Stimulated activated CD8-positive, alpha-beta memory T cell treated with anti-CD3 and anti-CD28 coated beads, Interleukin-4, amount 100 ng/mL, for 48 hours (primary cell): Measurements from ENCODE around the gene TPST2.

Experiments used
- DNase-seq: peaks from one replicate; pipeline ENCODE4 v3.0.0-alpha.2; 2020

TPST2 gene

DNA sequence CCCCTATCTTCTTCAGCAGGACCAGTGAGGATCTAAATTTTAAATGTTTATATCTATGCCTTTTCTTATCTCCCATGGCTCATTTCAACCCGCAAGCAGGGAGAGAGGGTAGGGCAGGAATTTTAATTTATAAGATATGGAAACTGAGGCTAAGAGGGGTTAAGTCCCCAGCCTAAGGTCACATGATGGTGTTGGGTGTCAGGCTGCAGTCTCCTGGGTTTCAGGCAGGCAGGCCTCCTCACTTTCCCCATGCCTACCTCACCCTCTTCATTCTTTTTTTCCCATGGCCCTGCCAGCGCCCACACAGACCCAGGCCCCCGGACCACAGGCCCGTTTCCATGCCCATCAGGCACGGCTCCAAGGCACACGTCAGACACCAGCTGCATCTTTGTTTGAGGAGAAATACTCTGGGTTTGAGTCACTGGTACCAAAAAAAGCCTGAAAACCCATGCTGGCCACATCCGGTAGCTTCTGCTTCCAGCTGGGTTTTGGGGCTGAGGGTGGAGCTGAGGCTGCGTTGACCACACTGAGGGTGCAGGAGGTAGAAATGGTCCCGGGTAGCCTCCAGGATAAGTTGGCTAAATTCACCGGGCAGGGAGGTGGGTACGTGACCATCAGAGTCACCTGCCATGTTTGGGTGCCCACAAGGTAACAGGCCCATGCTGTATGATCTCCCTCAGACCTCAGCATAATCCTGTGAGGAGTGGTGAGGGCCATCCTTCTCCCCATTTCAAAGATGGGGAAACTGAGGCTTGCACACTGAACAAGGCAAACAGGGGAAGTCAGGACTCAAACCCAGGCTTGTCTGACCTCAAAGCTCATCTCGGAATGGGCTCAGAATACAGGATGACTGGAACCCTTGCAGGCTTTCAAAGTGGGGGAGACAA is 20.4 kb upstream of the TPST2 start:
- DNase-seq, result peak; percentile 70

DNA sequence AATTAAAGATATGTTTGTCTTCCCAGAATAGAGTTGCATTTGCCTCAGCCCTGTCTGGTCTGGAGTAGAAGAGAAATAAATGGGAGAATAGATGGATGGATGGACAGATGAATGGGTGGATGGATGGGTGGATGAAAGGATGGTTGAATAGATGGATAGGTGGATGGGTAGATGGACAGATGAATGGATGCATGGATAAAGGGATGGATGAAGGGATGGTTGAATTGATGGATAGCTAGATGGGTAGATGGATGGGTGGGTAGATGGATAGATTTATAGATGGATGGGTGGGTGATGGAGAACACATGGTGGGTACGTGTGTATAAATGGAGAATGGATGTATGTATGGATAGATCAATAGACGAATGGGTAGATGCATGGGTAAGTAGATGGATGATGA is 19.4 kb upstream of the TPST2 start:
- DNase-seq, result no peak

DNA sequence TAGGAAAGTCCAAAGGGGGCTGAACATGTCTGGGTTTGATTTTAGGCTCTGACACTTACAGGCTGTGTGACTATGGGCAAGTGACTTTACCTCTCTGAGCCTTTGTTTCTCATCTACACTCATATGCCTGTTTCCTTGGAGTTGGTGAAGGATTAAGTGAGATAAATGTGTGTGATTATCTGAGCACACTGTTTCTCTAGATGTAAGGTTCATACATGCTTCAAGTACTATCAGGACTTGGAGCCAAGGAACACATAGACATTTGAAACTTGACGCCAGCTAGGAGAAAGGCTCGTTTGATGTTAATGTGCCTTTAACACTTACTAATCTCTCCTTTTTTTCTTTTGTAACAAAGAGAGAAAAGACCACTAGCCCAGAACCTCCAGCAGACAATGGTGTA is 18.2 kb upstream of the TPST2 start:
- no peak for DNase-seq

DNA sequence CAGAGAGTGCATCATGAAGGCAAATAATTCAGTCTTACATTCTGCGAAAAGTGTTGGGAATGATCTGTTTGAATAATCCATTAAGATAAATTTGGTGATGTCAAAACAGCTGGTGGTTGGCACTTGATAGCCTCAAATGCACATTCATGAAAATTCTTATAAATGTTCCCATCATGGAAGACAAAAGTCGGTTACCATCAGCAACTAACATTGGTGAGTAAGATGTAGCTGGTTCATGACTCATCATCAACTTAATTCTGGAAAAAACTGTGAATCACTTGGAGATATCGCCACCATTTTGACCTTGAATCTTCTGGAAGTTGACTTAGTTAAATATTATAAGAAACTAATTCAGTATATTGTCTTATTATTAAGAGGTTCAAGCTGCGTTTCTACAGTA is 16.7 kb upstream of the TPST2 start:
- no peak for DNase-seq

DNA sequence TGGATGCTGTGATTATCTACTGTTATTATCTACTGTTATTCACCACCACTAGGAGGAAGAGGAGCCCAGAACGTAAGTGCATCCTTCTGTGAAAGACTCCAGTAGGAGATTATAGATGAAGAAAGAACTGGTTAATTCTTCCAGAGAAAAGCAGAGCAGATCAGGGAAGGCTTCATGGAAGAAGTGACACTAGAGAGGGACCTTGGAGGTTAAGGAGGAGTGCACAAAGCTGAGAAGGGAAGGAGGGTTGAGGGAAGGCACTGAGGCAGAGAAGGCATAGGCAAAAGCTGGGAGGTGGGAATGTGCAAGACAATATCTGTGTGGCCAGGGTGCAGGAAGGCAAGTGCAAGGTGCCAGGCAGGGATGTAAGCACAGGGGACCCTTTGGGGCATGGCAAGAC is 14.4 kb upstream of the TPST2 start:
- no peak for DNase-seq

GRCh38 chr22:26602127-26602526 is 12.2 kb upstream of the TPST2 start:
- no peak for DNase-seq

DNA sequence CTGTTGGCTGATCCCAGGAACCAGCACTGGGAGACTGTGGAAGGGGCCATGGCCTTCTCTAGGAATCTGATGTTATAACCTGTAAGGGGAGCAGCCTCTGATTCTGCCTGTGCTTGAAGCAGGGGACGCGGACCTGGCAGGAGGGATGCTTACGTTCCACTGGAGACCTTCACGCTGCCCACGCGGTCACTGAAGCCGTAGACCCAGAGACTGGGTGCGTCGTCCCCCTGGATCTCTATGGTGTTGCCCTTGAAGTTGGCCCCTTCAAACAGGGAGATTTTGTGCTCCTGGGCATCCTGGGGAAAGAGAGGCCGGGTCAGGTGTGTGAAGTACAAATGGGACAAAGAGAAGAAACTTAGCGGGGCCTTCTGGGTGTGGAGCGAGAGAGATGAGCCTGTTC is 11.8 kb upstream of the TPST2 start:
- no peak for DNase-seq

- no peak for DNase-seq
Measured at GRCh38 chr22:26599505-26599904, 9.6 kb upstream of the TPST2 start.

- no peak for DNase-seq
Measured at GRCh38 chr22:26597480-26597879, 7.5 kb upstream of the TPST2 start.

GRCh38 chr22:26597026-26597425 is 7.1 kb upstream of the TPST2 start:
- DNase-seq, result peak; percentile 61

DNA sequence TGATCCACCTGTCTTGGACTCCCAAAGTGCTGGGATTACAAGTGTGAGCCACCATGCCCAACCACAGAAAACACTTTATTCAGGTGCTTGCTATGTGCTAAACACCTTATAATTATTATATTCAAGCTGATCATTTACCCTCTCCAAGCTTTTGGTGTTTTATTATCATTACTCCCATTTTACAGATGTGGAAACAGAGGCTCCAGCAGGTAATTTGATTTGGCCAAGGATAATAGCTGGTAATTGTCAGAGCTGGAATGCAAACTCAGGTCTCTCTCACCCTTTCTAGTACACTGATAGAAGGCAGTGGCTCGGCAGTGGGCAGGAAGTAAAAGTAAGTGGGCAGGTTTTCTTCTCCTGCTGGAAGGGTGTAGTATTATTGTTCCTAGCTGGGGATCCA is 3.8 kb upstream of the TPST2 start:
- DNase-seq, result no peak

DNA sequence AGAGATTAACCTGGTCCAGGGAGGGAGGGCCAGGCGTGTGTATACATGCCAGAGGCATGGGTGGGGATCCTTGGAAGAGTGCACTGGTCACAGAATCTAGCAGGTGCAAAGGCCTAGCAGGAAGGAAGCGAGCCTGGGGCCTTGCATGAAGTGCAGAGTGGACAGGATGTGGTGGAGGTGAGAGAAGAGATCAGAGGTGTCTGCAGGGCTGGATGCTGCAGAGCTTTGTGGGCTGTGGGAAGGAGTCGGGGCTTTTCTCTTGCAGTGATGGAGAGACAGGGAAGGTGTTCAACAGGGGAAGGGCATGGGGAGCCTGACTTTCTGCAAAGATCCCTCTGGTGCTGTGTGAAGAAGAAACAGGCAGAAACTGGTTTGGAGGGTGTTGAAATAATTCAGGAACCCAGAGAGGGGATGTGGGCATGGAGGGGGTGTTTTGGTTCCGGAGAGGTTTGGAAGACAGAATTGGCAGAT is 2.5 kb upstream of the TPST2 start:
- DNase-seq, result peak; percentile 63

GRCh38 chr22:26589367-26589844 is 526 bp downstream of the TPST2 start:
- peak; percentile 58 for DNase-seq

DNA sequence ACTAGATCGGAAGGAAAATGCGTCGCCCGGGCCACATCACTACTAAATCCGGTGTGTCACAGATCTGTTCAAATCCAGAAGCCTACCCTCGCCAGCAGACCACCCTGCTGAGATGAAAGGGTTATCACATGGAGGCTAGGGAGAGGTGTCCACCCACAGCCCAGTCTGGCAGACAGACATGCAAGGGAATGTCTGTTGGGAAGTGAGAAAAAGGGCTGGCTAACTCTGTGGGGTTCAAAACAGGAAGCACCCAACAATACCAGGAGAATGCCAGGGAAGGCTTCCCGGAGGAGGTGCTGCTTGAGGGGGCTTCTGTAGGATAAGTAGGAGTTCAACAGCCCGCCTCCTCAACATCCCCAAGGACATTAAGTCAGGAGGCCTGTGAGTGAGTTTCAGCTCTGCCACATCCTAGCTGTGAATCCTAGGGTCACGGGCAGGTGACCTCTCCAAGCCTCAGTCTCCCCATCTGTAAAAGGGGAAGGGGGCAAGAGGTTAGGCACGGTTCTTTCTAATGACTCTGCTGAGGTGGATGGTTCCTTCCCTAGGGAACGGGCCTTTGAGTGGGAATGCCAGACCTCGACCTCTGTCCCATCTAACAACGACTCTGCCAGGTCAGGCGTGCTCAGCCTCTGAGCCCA is 1.1 kb downstream of the TPST2 start:
- peak; percentile 38 for DNase-seq

GRCh38 chr22:26587991-26588613 is 1.8 kb downstream of the TPST2 start:
- DNase-seq, result no peak

- DNase-seq, result peak; percentile 39
Measured at GRCh38 chr22:26586556-26587325, 3.2 kb downstream of the TPST2 start.

DNA sequence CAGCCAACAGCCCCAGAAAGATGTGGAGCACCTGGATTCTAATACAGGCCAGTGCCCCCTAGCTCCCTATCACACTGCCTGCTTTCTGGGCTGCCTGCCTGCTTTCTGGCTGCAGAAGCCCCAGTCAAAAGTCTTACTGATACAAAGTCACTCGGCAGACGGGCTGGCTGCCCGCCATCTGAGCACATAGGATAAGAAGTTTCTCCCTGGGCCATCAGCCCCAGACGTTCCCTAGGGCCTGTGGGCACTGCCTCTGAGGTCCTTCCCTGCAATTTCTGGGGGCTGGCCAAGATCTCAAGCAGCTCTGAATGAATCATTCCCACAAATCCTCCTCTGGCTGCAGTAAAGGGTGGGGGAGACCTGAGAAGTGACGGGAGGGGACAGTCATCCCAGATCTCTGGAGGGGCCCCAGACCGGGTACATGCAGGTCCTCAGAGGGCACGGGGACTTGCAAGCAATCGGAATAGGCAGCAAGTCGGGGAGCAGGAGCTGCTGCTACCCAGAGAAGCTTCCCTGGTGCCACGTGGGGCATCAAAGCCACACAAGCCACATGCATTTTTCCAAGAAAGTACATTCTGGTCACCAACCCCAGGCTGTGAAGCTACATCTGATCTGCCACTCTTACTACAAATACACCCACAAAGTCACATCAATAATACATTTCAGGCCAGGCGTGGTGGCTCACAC is 4.7 kb downstream of the TPST2 start:
- peak; percentile 40 for DNase-seq

DNA sequence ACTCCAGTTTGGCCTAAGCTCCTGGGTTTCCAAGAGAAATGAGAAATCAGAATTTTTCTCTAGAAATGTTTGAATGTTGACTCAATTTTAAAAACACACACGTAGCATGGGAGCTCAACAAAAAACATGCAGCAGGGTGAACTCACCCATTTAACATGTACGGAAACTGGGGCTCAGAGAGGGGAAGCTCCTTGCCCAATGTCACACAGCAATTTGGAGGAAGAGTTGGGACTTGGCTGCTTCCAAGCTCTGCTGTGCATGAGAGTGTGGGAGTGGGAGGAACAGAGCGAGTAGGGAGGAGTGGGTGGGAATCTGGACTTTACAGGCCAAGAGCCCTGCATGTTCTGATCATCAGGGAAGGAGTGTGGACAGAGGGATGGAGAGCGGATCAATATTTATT is 5.9 kb downstream of the TPST2 start:
- no peak for DNase-seq

DNA sequence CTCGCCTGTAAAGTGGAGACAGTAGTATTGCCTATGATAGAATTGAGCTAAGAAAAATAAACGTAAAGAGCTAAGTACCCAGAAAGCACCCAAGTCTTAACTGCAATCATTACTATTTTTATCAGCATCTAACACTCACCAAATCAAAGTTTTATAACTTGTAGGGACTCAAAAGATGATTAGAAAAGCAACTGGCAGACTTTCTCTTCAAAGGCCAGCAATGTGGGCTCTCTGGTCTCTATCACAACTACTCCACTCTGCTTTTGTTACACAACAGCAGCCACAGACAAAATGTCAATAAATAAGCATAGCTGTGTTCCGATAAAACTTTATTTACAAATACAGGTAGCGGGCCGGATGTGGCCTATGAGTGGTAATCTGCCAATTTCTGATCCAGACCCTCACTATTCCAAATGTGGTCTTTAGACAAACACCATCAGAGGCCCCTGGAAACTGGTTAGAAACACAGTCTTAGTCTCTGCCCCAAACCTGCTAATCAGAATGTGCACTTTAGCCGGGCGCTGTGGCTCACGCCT is 8.2 kb downstream of the TPST2 start:
- no peak for DNase-seq

DNA sequence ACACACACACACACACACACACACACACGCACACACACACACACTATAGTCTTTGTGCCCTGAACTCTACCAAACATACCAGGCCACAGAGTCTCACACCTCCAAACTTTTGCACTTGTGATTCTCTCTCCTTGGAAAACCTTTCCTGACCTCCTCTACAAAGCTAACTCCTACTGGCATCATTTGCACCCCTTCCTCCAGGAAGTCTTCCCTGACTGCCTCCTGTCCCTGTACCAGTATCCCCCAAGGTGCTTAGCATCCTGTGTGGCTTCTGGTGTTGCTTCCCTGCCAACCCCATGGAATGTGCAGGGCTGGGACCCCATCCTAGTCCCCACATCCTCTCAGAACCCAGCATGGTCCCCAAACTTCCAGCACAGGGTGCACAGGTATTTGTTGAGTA is 8.9 kb downstream of the TPST2 start:
- no peak for DNase-seq

GRCh38 chr22:26580240-26580962 is 9.5 kb downstream of the TPST2 start:
- no peak for DNase-seq
